ENCODE data around the gene UPK1A.

DNA sequence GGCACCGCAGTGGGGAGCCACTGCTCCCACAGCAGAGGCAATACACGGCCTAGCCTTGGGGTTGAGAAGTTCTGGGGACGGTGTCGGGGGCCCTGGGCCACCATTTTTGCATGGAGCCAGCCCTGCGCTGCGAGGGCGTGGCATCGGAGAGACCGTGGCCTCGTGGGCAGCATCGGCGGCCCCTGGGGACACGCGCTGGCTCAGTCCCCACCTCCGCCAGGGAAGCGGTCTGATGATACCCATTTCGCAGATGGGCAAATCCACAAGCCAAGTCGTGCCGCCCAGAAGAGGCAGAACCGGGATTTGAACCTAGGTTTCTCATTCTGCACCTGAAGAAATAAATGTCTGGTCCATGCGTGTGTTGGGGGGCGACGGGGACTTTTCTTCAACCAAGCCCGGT lies 1.2 kb upstream of the UPK1A start:
- TF ChIP-seq CTCF (IDR thresholded peaks at IDR 0.05; ENCODE audit: insufficient read depth, low read depth, low read length) = no peak
- TF ChIP-seq EZH2 (IDR thresholded peaks at IDR 0.05; ENCODE audit: insufficient read depth, low read length) = no peak

All from astrocyte (in vitro differentiated cells and primary cell).